ENCODE results near the gene LMX1B.

Gene LMX1B

GRCh38 chr9:126619361-126620135, 5.8 kb downstream of the LMX1B start:
- no peak overlapping the region for H3K4me3 ChIP-seq (ENCODE audit: low read depth, low read length)
- CTCF ChIA-PET, result interaction anchor here (0.7 kb wide), 1 partner anchor 82 kb away, joined by 3 read pairs; no protein-coding TSS in a partner anchor
- TF ChIP-seq ZBTB8A (tag by site-specific recombination; IDR thresholded peaks at IDR 0.05) (peak; percentile 24; the same call in 1 of the 2 replicates), HOXC10 (CRISPR knock-in tag; IDR thresholded peaks at IDR 0.05) (no peak), ZNF274 (IDR thresholded peaks at IDR 0.05; ENCODE audit: low read length) (no peak), ZNF274 (tag by site-specific recombination; IDR thresholded peaks at IDR 0.05; ENCODE audit: borderline replicate concordance) (no peak), BCL6B (tag by site-specific recombination; IDR thresholded peaks at IDR 0.05) (no peak)
- peaks cover 0 to 15% of the 10 kb centered on the region in 2 experiments; a peak in 1 of 3 replicates for H3K36me3 ChIP-seq (ENCODE audit: control insufficient read depth in 2 of 2, insufficient read depth in 1 of 2, low read length in 2 of 2)
- H3K9me3 ChIP-seq (ENCODE audit: control insufficient read depth, insufficient read depth, low read depth, low read length), result no peaks in the 10 kb centered on the region
- H3K4me1 ChIP-seq (ENCODE audit: control insufficient read depth, insufficient read depth, low read length), result peaks cover 9% of the 10 kb centered on the region
- POLR2A ChIA-PET, result interaction anchor here (0.6 kb wide), 1 partner anchor 294 kb away, joined by 9 read pairs; no protein-coding TSS in a partner anchor
- H3K27ac ChIP-seq (ENCODE audit: extremely low read depth, low read depth, low read length), result no peak overlapping the region

GRCh38 chr9:126620478-126620877, 6.8 kb downstream of the LMX1B start:
- Histone ChIP-seq H3K36me3 (ENCODE audit: control insufficient read depth in 2 of 2, insufficient read depth in 1 of 2, low read length in 2 of 2) (peaks cover 0 to 13% of the 10 kb centered on the region in 2 experiments; a peak in 1 of 3 replicates), H3K4me3 (ENCODE audit: low read depth, low read length) (no peak overlapping the region), H3K27ac (ENCODE audit: extremely low read depth, low read depth, low read length) (no peak overlapping the region), H3K4me1 (ENCODE audit: control insufficient read depth, insufficient read depth, low read length) (peaks cover 9% of the 10 kb centered on the region), H3K9me3 (ENCODE audit: control insufficient read depth, insufficient read depth, low read depth, low read length) (no peaks in the 10 kb centered on the region)
- POLR2A ChIA-PET, result no interaction called here
- CTCF ChIA-PET, result interaction anchor here (1.1 kb wide), 1 partner anchor 83 kb away, joined by 6 read pairs; no protein-coding TSS in a partner anchor
- no peak for TF ChIP-seq ZNF426 (tag by site-specific recombination; IDR thresholded peaks at IDR 0.05)
- TF ChIP-seq IKZF3 (tag by site-specific recombination; IDR thresholded peaks at IDR 0.05), result no peak
- TF ChIP-seq HOXD13 (CRISPR knock-in tag; IDR thresholded peaks at IDR 0.05; ENCODE audit: borderline replicate concordance), result no peak
- TF ChIP-seq ZNF184 (tag by site-specific recombination; IDR thresholded peaks at IDR 0.05), result no peak
- no peak for TF ChIP-seq ZNF623 (tag by site-specific recombination; IDR thresholded peaks at IDR 0.05)
- no peak for TF ChIP-seq ZNF311 (tag by site-specific recombination; IDR thresholded peaks at IDR 0.05; ENCODE audit: borderline replicate concordance)
- TF ChIP-seq ZBTB20 (tag by site-specific recombination; IDR thresholded peaks at IDR 0.05), result no peak

GRCh38 chr9:126621061-126621918, 7.6 kb downstream of the LMX1B start:
- Histone ChIP-seq H3K36me3 (ENCODE audit: control insufficient read depth in 2 of 2, insufficient read depth in 1 of 2, low read length in 2 of 2) (peaks cover 0 to 6% of the 10 kb centered on the region in 2 experiments; a peak in 1 of 3 replicates), H3K27ac (ENCODE audit: extremely low read depth, low read depth, low read length) (no peak overlapping the region), H3K4me1 (ENCODE audit: control insufficient read depth, insufficient read depth, low read length) (peaks cover 9% of the 10 kb centered on the region), H3K4me3 (ENCODE audit: low read depth, low read length) (no peak overlapping the region), H3K9me3 (ENCODE audit: control insufficient read depth, insufficient read depth, low read depth, low read length) (no peaks in the 10 kb centered on the region)
- POLR2A ChIA-PET, result no interaction called here
- CTCF ChIA-PET, result interaction anchor here (1.1 kb wide), 1 partner anchor 82 kb away, joined by 6 read pairs; no protein-coding TSS in a partner anchor
- TF ChIP-seq FEZF1 (tag by site-specific recombination; IDR thresholded peaks at IDR 0.05), result peak; percentile 86
- no peak for TF ChIP-seq PBX3 (CRISPR knock-in tag; IDR thresholded peaks at IDR 0.05)
- TF ChIP-seq ZSCAN16 (tag by site-specific recombination; IDR thresholded peaks at IDR 0.05), result no peak
- 0 out of 2 replicates have a peak, but pooled peaks have one; percentile 35 for TF ChIP-seq ZNF341 (tag by site-specific recombination; IDR thresholded peaks at IDR 0.05; ENCODE audit: low read depth)
- TF ChIP-seq GLI4 (tag by site-specific recombination; IDR thresholded peaks at IDR 0.05), result no peak
- no peak for TF ChIP-seq ZNF624 (tag by site-specific recombination; IDR thresholded peaks at IDR 0.05)
- no peak for TF ChIP-seq ZNF777 (tag by site-specific recombination; IDR thresholded peaks at IDR 0.05; ENCODE audit: borderline replicate concordance)
- TF ChIP-seq ZNF335 (tag by site-specific recombination; conservative IDR thresholded peaks at IDR 0.05), result peak; percentile 44; the same call in 1 of the 2 replicates

Measured in HEK293 (cell line).